WTC11 (cell line): ENCODE results near the gene PRKACG. TPM values are rescaled to one million over a fixed set of nuclear protein-coding genes. Genes with fewer than 3 reads are reported as not detected.

Experiments
- CREB1 ChIP-seq: sonication (generic); formaldehyde crosslinking; IDR thresholded peaks from 2 replicates; pipeline ENCODE4 v1.8.0; 2023; ENCODE audit warnings: mild to moderate bottlenecking, missing genetic modification reagents
- CREM ChIP-seq: sonication (generic); formaldehyde crosslinking; IDR thresholded peaks from 2 replicates; pipeline ENCODE4 v1.8.1; 2022; ENCODE audit warnings: mild to moderate bottlenecking, missing genetic modification reagents, moderate library complexity
- NFE2L1 ChIP-seq: sonication (generic); formaldehyde crosslinking; IDR thresholded peaks from 2 replicates; pipeline ENCODE4 v1.8.1; 2023; ENCODE audit warnings: missing genetic modification reagents
- RELA ChIP-seq: sonication (generic); formaldehyde crosslinking; IDR thresholded peaks from 2 replicates; pipeline ENCODE4 v1.8.1; 2022; ENCODE audit warnings: missing genetic modification reagents, mild to moderate bottlenecking, borderline replicate concordance
- ZNF416 ChIP-seq: fragments of 250-450 bp; sonication (Bioruptor Pico); IDR thresholded peaks from 2 replicates; pipeline ENCODE4 v1.9.0; 2021; ENCODE audit warnings: mild to moderate bottlenecking, inconsistent platforms
- total RNA-seq: library from RNA; stranded (reverse); gene quantifications from 3 replicates; pipeline ENCODE4 v1.2.3, GENCODE V29; 2021
- TF ChIP-seq, protein P1 (sequence below): fragments of 250-450 bp; sonication (Bioruptor Pico); IDR thresholded peaks from 2 replicates; pipeline ENCODE4 v1.9.0; 2021; ENCODE audit warnings: mild to moderate bottlenecking
- TF ChIP-seq, protein P2 (sequence below): sonication (generic); formaldehyde crosslinking; IDR thresholded peaks from 2 replicates; pipeline ENCODE4 v1.8.0; 2022; ENCODE audit warnings: missing genetic modification reagents
- TF ChIP-seq, protein P3 (sequence below): sonication (generic); formaldehyde crosslinking; IDR thresholded peaks from 2 replicates; pipeline ENCODE4 v1.8.0; 2022; ENCODE audit warnings: mild to moderate bottlenecking, missing genetic modification reagents
- TF ChIP-seq, protein P4 (sequence below): sonication (generic); formaldehyde crosslinking; IDR thresholded peaks from 2 replicates; pipeline ENCODE4 v1.8.1; 2023; ENCODE audit warnings: mild to moderate bottlenecking, missing genetic modification reagents, moderate library complexity
- TF ChIP-seq, protein P5 (sequence below): fragments of 250-450 bp; sonication (Bioruptor Pico); IDR thresholded peaks from 2 replicates; pipeline ENCODE4 v1.9.0; 2021; ENCODE audit warnings: mild to moderate bottlenecking
- TF ChIP-seq, protein P6 (sequence below): sonication (generic); formaldehyde crosslinking; IDR thresholded peaks from 2 replicates; pipeline ENCODE4 v1.8.0; 2023; ENCODE audit warnings: missing genetic modification reagents, mild to moderate bottlenecking, borderline replicate concordance
- TF ChIP-seq, protein P7 (sequence below): sonication (generic); formaldehyde crosslinking; IDR thresholded peaks from 2 replicates; pipeline ENCODE4 v1.8.1; 2023; ENCODE audit warnings: mild to moderate bottlenecking, missing genetic modification reagents, borderline replicate concordance

Gene PRKACG
- total RNA-seq, 1 experiment from 2014 or later = not detected

DNA sequence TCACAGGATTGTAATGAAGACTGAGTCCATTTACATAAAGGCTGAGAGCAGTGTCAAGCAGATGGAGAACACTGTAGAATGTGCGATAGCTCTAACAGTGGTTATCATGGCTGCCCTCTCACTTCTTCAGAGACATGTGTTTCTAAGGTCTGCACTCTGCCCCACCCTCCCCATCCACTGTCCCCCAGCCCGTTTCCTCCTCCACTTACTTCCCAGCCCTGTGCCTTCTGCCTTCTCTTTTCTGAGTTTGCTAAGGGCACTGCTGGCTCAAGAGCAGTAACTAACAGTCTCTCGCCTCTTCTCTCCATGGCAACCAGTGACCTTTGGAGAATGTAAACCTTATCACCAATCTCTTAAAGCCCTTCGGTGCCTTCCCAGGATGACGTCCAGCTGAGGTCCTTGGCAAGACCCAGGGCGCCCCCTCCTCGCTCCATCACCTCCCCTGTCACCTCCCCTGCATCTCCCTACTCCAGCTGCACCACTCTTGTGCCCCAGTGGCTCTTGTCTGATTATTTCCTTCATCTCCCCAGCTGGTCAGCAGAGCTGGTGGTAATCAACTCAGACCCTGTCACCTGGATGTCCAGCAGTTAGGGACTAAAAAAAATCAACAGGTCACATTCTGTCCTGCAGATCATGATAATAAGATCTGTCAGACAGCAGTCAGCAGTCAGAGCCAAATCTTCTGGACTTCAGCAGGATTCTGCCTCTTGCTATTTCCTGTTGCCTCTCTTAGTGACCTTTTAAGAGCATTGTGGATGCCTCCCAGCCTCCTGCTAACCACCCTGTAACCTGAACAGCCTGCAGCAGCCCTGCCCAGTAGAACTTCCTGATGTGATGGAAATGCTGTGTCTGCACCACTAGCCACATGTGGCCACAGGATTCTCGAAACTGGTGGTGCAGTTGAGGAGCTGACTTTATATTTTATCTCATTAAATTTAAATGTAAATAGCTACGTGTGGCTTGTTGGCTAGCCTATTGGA lies 30.6 kb upstream of the PRKACG start (continued):
- TF ChIP-seq, protein P1, sequence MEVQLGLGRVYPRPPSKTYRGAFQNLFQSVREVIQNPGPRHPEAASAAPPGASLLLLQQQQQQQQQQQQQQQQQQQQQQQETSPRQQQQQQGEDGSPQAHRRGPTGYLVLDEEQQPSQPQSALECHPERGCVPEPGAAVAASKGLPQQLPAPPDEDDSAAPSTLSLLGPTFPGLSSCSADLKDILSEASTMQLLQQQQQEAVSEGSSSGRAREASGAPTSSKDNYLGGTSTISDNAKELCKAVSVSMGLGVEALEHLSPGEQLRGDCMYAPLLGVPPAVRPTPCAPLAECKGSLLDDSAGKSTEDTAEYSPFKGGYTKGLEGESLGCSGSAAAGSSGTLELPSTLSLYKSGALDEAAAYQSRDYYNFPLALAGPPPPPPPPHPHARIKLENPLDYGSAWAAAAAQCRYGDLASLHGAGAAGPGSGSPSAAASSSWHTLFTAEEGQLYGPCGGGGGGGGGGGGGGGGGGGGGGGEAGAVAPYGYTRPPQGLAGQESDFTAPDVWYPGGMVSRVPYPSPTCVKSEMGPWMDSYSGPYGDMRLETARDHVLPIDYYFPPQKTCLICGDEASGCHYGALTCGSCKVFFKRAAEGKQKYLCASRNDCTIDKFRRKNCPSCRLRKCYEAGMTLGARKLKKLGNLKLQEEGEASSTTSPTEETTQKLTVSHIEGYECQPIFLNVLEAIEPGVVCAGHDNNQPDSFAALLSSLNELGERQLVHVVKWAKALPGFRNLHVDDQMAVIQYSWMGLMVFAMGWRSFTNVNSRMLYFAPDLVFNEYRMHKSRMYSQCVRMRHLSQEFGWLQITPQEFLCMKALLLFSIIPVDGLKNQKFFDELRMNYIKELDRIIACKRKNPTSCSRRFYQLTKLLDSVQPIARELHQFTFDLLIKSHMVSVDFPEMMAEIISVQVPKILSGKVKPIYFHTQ = no peak
- TF ChIP-seq ZNF416 (CRISPR knock-in tag) (no peak), CREB1 (CRISPR knock-in tag) (no peak), RELA (CRISPR knock-in tag) (no peak), NFE2L1 (CRISPR knock-in tag) (no peak), CREM (no peak)
- TF ChIP-seq, protein P2, sequence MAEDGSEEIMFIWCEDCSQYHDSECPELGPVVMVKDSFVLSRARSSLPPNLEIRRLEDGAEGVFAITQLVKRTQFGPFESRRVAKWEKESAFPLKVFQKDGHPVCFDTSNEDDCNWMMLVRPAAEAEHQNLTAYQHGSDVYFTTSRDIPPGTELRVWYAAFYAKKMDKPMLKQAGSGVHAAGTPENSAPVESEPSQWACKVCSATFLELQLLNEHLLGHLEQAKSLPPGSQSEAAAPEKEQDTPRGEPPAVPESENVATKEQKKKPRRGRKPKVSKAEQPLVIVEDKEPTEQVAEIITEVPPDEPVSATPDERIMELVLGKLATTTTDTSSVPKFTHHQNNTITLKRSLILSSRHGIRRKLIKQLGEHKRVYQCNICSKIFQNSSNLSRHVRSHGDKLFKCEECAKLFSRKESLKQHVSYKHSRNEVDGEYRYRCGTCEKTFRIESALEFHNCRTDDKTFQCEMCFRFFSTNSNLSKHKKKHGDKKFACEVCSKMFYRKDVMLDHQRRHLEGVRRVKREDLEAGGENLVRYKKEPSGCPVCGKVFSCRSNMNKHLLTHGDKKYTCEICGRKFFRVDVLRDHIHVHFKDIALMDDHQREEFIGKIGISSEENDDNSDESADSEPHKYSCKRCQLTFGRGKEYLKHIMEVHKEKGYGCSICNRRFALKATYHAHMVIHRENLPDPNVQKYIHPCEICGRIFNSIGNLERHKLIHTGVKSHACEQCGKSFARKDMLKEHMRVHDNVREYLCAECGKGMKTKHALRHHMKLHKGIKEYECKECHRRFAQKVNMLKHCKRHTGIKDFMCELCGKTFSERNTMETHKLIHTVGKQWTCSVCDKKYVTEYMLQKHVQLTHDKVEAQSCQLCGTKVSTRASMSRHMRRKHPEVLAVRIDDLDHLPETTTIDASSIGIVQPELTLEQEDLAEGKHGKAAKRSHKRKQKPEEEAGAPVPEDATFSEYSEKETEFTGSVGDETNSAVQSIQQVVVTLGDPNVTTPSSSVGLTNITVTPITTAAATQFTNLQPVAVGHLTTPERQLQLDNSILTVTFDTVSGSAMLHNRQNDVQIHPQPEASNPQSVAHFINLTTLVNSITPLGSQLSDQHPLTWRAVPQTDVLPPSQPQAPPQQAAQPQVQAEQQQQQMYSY (CRISPR knock-in tag) = no peak
- TF ChIP-seq, protein P3, sequence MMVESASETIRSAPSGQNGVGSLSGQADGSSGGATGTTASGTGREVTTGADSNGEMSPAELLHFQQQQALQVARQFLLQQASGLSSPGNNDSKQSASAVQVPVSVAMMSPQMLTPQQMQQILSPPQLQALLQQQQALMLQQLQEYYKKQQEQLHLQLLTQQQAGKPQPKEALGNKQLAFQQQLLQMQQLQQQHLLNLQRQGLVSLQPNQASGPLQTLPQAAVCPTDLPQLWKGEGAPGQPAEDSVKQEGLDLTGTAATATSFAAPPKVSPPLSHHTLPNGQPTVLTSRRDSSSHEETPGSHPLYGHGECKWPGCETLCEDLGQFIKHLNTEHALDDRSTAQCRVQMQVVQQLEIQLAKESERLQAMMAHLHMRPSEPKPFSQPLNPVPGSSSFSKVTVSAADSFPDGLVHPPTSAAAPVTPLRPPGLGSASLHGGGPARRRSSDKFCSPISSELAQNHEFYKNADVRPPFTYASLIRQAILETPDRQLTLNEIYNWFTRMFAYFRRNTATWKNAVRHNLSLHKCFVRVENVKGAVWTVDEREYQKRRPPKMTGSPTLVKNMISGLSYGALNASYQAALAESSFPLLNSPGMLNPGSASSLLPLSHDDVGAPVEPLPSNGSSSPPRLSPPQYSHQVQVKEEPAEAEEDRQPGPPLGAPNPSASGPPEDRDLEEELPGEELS = no peak
- TF ChIP-seq, protein P4, sequence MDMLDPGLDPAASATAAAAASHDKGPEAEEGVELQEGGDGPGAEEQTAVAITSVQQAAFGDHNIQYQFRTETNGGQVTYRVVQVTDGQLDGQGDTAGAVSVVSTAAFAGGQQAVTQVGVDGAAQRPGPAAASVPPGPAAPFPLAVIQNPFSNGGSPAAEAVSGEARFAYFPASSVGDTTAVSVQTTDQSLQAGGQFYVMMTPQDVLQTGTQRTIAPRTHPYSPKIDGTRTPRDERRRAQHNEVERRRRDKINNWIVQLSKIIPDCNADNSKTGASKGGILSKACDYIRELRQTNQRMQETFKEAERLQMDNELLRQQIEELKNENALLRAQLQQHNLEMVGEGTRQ (CRISPR knock-in tag) = no peak
- TF ChIP-seq, protein P5, sequence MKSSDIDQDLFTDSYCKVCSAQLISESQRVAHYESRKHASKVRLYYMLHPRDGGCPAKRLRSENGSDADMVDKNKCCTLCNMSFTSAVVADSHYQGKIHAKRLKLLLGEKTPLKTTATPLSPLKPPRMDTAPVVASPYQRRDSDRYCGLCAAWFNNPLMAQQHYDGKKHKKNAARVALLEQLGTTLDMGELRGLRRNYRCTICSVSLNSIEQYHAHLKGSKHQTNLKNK (CRISPR knock-in tag) = no peak
- TF ChIP-seq, protein P6, sequence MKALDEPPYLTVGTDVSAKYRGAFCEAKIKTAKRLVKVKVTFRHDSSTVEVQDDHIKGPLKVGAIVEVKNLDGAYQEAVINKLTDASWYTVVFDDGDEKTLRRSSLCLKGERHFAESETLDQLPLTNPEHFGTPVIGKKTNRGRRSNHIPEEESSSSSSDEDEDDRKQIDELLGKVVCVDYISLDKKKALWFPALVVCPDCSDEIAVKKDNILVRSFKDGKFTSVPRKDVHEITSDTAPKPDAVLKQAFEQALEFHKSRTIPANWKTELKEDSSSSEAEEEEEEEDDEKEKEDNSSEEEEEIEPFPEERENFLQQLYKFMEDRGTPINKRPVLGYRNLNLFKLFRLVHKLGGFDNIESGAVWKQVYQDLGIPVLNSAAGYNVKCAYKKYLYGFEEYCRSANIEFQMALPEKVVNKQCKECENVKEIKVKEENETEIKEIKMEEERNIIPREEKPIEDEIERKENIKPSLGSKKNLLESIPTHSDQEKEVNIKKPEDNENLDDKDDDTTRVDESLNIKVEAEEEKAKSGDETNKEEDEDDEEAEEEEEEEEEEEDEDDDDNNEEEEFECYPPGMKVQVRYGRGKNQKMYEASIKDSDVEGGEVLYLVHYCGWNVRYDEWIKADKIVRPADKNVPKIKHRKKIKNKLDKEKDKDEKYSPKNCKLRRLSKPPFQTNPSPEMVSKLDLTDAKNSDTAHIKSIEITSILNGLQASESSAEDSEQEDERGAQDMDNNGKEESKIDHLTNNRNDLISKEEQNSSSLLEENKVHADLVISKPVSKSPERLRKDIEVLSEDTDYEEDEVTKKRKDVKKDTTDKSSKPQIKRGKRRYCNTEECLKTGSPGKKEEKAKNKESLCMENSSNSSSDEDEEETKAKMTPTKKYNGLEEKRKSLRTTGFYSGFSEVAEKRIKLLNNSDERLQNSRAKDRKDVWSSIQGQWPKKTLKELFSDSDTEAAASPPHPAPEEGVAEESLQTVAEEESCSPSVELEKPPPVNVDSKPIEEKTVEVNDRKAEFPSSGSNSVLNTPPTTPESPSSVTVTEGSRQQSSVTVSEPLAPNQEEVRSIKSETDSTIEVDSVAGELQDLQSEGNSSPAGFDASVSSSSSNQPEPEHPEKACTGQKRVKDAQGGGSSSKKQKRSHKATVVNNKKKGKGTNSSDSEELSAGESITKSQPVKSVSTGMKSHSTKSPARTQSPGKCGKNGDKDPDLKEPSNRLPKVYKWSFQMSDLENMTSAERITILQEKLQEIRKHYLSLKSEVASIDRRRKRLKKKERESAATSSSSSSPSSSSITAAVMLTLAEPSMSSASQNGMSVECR (CRISPR knock-in tag) = no peak
- TF ChIP-seq, protein P7, sequence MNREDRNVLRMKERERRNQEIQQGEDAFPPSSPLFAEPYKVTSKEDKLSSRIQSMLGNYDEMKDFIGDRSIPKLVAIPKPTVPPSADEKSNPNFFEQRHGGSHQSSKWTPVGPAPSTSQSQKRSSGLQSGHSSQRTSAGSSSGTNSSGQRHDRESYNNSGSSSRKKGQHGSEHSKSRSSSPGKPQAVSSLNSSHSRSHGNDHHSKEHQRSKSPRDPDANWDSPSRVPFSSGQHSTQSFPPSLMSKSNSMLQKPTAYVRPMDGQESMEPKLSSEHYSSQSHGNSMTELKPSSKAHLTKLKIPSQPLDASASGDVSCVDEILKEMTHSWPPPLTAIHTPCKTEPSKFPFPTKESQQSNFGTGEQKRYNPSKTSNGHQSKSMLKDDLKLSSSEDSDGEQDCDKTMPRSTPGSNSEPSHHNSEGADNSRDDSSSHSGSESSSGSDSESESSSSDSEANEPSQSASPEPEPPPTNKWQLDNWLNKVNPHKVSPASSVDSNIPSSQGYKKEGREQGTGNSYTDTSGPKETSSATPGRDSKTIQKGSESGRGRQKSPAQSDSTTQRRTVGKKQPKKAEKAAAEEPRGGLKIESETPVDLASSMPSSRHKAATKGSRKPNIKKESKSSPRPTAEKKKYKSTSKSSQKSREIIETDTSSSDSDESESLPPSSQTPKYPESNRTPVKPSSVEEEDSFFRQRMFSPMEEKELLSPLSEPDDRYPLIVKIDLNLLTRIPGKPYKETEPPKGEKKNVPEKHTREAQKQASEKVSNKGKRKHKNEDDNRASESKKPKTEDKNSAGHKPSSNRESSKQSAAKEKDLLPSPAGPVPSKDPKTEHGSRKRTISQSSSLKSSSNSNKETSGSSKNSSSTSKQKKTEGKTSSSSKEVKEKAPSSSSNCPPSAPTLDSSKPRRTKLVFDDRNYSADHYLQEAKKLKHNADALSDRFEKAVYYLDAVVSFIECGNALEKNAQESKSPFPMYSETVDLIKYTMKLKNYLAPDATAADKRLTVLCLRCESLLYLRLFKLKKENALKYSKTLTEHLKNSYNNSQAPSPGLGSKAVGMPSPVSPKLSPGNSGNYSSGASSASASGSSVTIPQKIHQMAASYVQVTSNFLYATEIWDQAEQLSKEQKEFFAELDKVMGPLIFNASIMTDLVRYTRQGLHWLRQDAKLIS (CRISPR knock-in tag) = no peak
